ENCODE data around the gene POMGNT2. TPM values are rescaled to one million over a fixed set of nuclear protein-coding genes. Genes with fewer than 3 reads are reported as not detected.

POMGNT2 gene
- total and polyA plus RNA-seq, 4 donors = 5.8 to 6.6 (median 6.5) TPM

GRCh38 chr3:43034200-43034599 is 71.7 kb downstream of the POMGNT2 start:
- H3K27ac ChIP-seq (ENCODE audit: low read depth in 1 of 2, low read length in 2 of 2) = no peak overlapping the region
- WGBS = 88% methylated on average over 4 of the region's 4 CpGs
- H3K9me3 ChIP-seq (ENCODE audit: control insufficient read depth in 4 of 4, low read length in 3 of 4) = no peaks in the 10 kb centered on the region
- H3K9ac ChIP-seq (ENCODE audit: low read depth in 1 of 2, low read length in 2 of 2) = no peak overlapping the region
- H3K4me1 ChIP-seq (ENCODE audit: control insufficient read depth in 4 of 4, insufficient read depth in 4 of 4, low read length in 3 of 4) = peaks cover 0 to 4% (median 0%) of the 10 kb centered on the region in 4 donors
- TF ChIP-seq EGR1 (IDR thresholded peaks at IDR 0.05; ENCODE audit: low read depth in 2 of 2) = no peak
- TF ChIP-seq RAD21 (IDR thresholded peaks at IDR 0.05) = no peak
- no peak for TF ChIP-seq ATF3 (IDR thresholded peaks at IDR 0.05)
- TF ChIP-seq SP1 (IDR thresholded peaks at IDR 0.05) = no peak
- TF ChIP-seq YY1 (IDR thresholded peaks at IDR 0.05) = no peak
- no peak for TF ChIP-seq NR2F2 (IDR thresholded peaks at IDR 0.05)
- TF ChIP-seq GABPA (IDR thresholded peaks at IDR 0.05 in 1 of 2, conservative IDR thresholded peaks at IDR 0.05 in 1 of 2) = no peak
- no peak for TF ChIP-seq REST (IDR thresholded peaks at IDR 0.05)
- no peak for TF ChIP-seq CTCF (IDR thresholded peaks at IDR 0.05; ENCODE audit: low read depth, low read length, missing input control)
- TF ChIP-seq JUND (IDR thresholded peaks at IDR 0.05) = no peak
- H3K4me3 ChIP-seq (ENCODE audit: low read depth in 1 of 3, low read length in 3 of 3) = no peak overlapping the region
- H3K27me3 ChIP-seq (ENCODE audit: control insufficient read depth in 4 of 4, insufficient read depth in 4 of 4, low read length in 3 of 4) = no peaks in the 10 kb centered on the region
- H3K36me3 ChIP-seq (ENCODE audit: control insufficient read depth in 4 of 4, insufficient read depth in 3 of 4, low read depth in 1 of 4, low read length in 3 of 4) = peaks cover 0 to 17% (median 0%) of the 10 kb centered on the region in 4 donors
- DNase-seq (ENCODE audit: low spot score) = peak; percentile 25

- Histone ChIP-seq H3K4me3 (ENCODE audit: low read depth in 1 of 3, low read length in 3 of 3) (no peak overlapping the region), H3K36me3 (ENCODE audit: control insufficient read depth in 4 of 4, insufficient read depth in 3 of 4, low read depth in 1 of 4, low read length in 3 of 4) (peaks cover 0 to 17% (median 0%) of the 10 kb centered on the region in 4 donors), H3K9me3 (ENCODE audit: control insufficient read depth in 4 of 4, low read length in 3 of 4) (no peaks in the 10 kb centered on the region), H3K9ac (ENCODE audit: low read depth in 1 of 2, low read length in 2 of 2) (no peak overlapping the region), H3K27me3 (ENCODE audit: control insufficient read depth in 4 of 4, insufficient read depth in 4 of 4, low read length in 3 of 4) (no peaks in the 10 kb centered on the region), H3K4me1 (ENCODE audit: control insufficient read depth in 4 of 4, insufficient read depth in 4 of 4, low read length in 3 of 4) (peaks cover 0 to 4% (median 0%) of the 10 kb centered on the region in 4 donors), H3K27ac (ENCODE audit: low read depth in 1 of 2, low read length in 2 of 2) (no peak overlapping the region)
- DNase-seq (ENCODE audit: low spot score) = peak; percentile 21
- 96% methylated on average over 23 of the region's 23 CpGs for WGBS
- TF ChIP-seq NR2F2 (IDR thresholded peaks at IDR 0.05) (no peak), GABPA (IDR thresholded peaks at IDR 0.05 in 1 of 2, conservative IDR thresholded peaks at IDR 0.05 in 1 of 2) (no peak), TAF1 (conservative IDR thresholded peaks at IDR 0.05) (no peak), ATF3 (IDR thresholded peaks at IDR 0.05) (no peak), EGR1 (IDR thresholded peaks at IDR 0.05; ENCODE audit: low read depth in 2 of 2) (no peak), RAD21 (IDR thresholded peaks at IDR 0.05) (no peak), YY1 (IDR thresholded peaks at IDR 0.05) (no peak), REST (IDR thresholded peaks at IDR 0.05) (no peak), FOXA1 (IDR thresholded peaks at IDR 0.05) (no peak), FOXA2 (IDR thresholded peaks at IDR 0.05) (no peak), ZBTB33 (IDR thresholded peaks at IDR 0.05) (no peak), HNF4G (IDR thresholded peaks at IDR 0.05) (no peak), HNF4A (conservative IDR thresholded peaks at IDR 0.05) (no peak), JUND (IDR thresholded peaks at IDR 0.05) (no peak), RXRA (IDR thresholded peaks at IDR 0.05) (no peak)
Observed at GRCh38 chr3:43032646-43033628, 72.9 kb downstream of the POMGNT2 start.

Measured in liver (tissue), 9 donors.